LNCaP clone FGC (cell line): ENCODE measurements around the gene SLC25A5.
A peak's percentile ranks its signal among the peaks of the same experiment; 100 is the strongest.

Experiments used
- DNase-seq: peaks from one replicate; pipeline ENCODE4 v3.0.0-alpha.2; 2011; ENCODE audit warnings: low read depth
- H3K4me3 ChIP-seq: 2 replicates; pipeline ENCODE4 v1.5.1; 2011; ENCODE audit warnings: mild to moderate bottlenecking, low read depth, low read length, control low read depth
- TF ChIP-seq, protein P1 (sequence below): IDR thresholded peaks from 2 replicates; pipeline ENCODE4 v1.5.1; 2012; ENCODE audit warnings: mild to moderate bottlenecking; ENCODE audit not compliant: control insufficient read depth, insufficient read depth; ENCODE audit errors: extremely low read depth

Gene SLC25A5

DNA sequence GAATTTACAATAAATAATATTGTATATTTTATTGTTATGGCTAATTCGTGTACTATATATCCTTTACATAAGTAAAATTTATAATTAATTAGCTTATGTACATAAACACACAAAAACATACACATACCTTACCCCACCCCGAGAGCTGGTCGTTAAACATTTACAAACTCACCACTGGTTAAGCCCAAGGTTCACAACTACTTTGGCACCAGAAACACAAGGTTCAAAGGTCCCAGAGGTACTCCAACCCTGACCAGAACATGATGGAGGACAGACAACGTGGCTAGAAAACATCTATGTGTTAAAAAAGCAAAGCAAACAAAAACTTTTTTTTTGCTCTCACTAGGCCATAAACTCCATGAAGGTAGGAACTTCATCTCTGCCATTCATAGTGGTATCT, 37.7 kb downstream of the SLC25A5 start:
- no peak for DNase-seq
- no peak overlapping the region for H3K4me3 ChIP-seq
- TF ChIP-seq, protein P1, sequence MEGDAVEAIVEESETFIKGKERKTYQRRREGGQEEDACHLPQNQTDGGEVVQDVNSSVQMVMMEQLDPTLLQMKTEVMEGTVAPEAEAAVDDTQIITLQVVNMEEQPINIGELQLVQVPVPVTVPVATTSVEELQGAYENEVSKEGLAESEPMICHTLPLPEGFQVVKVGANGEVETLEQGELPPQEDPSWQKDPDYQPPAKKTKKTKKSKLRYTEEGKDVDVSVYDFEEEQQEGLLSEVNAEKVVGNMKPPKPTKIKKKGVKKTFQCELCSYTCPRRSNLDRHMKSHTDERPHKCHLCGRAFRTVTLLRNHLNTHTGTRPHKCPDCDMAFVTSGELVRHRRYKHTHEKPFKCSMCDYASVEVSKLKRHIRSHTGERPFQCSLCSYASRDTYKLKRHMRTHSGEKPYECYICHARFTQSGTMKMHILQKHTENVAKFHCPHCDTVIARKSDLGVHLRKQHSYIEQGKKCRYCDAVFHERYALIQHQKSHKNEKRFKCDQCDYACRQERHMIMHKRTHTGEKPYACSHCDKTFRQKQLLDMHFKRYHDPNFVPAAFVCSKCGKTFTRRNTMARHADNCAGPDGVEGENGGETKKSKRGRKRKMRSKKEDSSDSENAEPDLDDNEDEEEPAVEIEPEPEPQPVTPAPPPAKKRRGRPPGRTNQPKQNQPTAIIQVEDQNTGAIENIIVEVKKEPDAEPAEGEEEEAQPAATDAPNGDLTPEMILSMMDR = no peak

DNA sequence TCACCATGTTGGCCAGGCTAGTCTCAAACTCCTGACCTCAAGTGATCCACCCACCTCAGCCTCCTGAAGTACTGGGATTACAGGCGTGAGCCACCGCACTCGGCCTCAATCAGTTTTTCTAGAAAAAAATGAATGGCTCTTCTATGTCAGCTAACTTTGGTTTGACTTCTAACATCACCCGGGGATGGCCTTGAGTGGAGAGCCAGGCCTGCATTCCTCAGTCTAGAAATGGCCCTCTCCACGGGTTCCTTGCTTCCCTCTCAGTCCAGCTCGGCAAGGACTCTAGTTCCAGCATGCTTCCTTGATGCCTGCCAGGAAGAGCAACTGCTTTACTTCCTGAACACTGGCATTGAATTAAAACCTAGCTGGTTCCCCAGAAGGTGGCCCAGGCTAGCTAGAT, 39.0 kb downstream of the SLC25A5 start:
- TF ChIP-seq, protein P1 = no peak
- no peak overlapping the region for H3K4me3 ChIP-seq
- DNase-seq = no peak

DNA sequence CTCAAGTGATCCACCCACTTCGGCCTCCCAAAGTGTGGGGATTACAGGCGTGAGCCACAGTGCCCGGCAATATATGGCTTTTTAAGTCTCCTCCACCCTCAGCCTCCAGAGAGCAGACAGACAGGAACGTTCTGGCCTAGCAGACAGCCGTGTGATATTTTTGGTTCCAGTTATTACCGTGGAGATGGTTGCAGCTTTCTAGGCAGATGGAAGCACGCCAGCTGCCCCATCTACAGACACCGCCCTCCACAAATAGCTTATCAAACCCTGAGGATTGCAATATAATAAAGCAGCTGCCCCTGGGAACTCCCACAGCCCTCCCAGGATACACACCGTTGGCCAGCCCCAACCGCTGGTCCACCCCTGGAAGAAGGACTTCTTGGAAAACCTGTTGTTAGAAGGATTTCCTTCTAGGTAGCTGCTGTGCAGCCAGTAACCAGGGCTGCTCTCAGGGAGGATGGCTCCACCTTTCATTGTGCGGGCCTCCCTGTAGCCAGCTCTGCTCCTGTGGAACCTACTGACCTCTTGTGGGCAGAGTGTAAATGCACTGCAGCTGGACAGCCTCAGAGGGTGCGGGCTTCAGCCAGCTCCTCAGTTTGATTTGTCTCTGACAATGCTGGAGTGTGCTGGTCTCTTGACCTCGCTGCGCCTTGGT, 44.0 kb downstream of the SLC25A5 start:
- TF ChIP-seq, protein P1 = peak; percentile 77
- no peak for DNase-seq
- H3K4me3 ChIP-seq = no peak overlapping the region

DNA sequence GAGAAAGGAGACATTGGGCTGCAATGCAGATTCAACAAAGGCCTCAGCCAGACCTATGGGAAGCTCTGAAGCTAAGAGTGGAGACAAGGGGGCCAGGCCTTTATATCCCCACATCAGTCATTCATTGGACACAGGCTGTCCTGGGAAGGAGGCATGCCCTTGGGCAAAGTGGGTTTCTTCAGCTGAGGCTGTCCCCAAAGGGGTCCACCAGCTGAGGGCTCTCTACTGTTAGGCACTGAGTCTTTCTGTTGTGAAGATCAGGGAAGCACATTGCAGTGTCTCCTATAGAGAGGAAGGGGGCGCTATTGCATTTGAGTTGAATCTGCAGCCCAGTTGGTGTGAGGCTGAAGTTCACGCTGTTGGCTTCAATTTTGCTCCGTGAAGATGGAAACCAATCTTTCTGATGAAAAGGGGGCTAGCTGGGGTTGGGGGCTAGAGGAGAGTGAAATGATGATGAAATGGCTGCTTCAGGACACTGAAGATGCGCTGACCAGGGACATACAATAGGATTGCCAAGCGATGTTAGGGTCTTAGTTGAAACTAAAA, 48.0 kb downstream of the SLC25A5 start:
- DNase-seq = no peak
- TF ChIP-seq, protein P1 = peak; percentile 84
- H3K4me3 ChIP-seq = no peak overlapping the region

DNA sequence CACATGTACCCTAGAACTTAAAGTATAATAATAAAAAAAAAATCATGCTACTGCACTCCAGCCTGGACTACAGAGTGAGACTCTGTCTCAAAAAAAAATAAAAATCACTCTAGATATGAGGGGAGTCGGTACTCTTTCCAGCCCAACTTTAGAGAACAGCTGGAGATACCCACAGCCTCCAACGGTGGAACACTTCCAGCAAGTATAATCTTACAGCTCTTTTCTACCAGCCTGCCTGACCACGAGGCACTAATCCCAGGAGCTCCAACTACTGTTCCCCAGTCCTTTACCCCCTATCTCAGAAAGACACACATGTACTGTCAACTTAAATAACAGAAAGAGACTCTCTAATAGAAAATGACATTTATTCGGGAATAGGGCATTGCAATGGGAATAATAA, 50.1 kb downstream of the SLC25A5 start:
- H3K4me3 ChIP-seq = no peak overlapping the region
- TF ChIP-seq, protein P1 = no peak
- no peak for DNase-seq
